ENCODE results near the gene FOSL1. TPM values are rescaled to one million over a fixed set of nuclear protein-coding genes. Genes with fewer than 3 reads are reported as not detected.

The FOSL1 gene
- total and polyA plus RNA-seq, 2 of the 13 experiments (the other 11 are each of a cell fraction or from before 2014, with no cell fraction given), result 4.0 to 4.1 TPM

GRCh38 chr11:65861165-65861505 is 39.1 kb downstream of the FOSL1 start (continued):
- 0 out of 2 replicates have a peak, but pooled peaks have one; percentile 4 for TF ChIP-seq ZNF569 (CRISPR knock-in tag; IDR thresholded peaks at IDR 0.05; ENCODE audit: borderline replicate concordance)
- TF ChIP-seq ZNF441 (CRISPR knock-in tag; IDR thresholded peaks at IDR 0.05; ENCODE audit: borderline replicate concordance), result 0 out of 2 replicates have a peak, but pooled peaks have one; percentile 30
- TF ChIP-seq ATF4 (CRISPR knock-in tag; IDR thresholded peaks at IDR 0.05), result peak in 1 of 2 experiments; percentile 64; a peak in 2 of 4 replicates
- 0 out of 2 replicates have a peak, but pooled peaks have one; percentile 4 for TF ChIP-seq ZNF44 (CRISPR knock-in tag; IDR thresholded peaks at IDR 0.05)
- no peak for TF ChIP-seq RAD21 (CRISPR knock-in tag; IDR thresholded peaks at IDR 0.05)
- 0 out of 2 replicates have a peak, but pooled peaks have one; percentile 8 for TF ChIP-seq RARG (CRISPR knock-in tag; IDR thresholded peaks at IDR 0.05; ENCODE audit: low read depth)
- TF ChIP-seq, protein P1, sequence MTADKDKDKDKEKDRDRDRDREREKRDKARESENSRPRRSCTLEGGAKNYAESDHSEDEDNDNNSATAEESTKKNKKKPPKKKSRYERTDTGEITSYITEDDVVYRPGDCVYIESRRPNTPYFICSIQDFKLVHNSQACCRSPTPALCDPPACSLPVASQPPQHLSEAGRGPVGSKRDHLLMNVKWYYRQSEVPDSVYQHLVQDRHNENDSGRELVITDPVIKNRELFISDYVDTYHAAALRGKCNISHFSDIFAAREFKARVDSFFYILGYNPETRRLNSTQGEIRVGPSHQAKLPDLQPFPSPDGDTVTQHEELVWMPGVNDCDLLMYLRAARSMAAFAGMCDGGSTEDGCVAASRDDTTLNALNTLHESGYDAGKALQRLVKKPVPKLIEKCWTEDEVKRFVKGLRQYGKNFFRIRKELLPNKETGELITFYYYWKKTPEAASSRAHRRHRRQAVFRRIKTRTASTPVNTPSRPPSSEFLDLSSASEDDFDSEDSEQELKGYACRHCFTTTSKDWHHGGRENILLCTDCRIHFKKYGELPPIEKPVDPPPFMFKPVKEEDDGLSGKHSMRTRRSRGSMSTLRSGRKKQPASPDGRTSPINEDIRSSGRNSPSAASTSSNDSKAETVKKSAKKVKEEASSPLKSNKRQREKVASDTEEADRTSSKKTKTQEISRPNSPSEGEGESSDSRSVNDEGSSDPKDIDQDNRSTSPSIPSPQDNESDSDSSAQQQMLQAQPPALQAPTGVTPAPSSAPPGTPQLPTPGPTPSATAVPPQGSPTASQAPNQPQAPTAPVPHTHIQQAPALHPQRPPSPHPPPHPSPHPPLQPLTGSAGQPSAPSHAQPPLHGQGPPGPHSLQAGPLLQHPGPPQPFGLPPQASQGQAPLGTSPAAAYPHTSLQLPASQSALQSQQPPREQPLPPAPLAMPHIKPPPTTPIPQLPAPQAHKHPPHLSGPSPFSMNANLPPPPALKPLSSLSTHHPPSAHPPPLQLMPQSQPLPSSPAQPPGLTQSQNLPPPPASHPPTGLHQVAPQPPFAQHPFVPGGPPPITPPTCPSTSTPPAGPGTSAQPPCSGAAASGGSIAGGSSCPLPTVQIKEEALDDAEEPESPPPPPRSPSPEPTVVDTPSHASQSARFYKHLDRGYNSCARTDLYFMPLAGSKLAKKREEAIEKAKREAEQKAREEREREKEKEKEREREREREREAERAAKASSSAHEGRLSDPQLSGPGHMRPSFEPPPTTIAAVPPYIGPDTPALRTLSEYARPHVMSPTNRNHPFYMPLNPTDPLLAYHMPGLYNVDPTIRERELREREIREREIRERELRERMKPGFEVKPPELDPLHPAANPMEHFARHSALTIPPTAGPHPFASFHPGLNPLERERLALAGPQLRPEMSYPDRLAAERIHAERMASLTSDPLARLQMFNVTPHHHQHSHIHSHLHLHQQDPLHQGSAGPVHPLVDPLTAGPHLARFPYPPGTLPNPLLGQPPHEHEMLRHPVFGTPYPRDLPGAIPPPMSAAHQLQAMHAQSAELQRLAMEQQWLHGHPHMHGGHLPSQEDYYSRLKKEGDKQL (CRISPR knock-in tag; IDR thresholded peaks at IDR 0.05; ENCODE audit: low read depth), result no peak
- TF ChIP-seq MYC (CRISPR knock-in tag; IDR thresholded peaks at IDR 0.05; ENCODE audit: borderline replicate concordance), result 0 out of 2 replicates have a peak, but pooled peaks have one; percentile 5
